HG03066 (cell line): ENCODE measurements around the gene DLGAP4.

ENCODE experiments used
- ATAC-seq: cut with Tn5 transposase; IDR thresholded peaks from one replicate; pipeline ENCODE4 v1.9.1; 2021; ENCODE audit warnings: low read depth; ENCODE audit not compliant: unreplicated experiment

Gene DLGAP4

DNA sequence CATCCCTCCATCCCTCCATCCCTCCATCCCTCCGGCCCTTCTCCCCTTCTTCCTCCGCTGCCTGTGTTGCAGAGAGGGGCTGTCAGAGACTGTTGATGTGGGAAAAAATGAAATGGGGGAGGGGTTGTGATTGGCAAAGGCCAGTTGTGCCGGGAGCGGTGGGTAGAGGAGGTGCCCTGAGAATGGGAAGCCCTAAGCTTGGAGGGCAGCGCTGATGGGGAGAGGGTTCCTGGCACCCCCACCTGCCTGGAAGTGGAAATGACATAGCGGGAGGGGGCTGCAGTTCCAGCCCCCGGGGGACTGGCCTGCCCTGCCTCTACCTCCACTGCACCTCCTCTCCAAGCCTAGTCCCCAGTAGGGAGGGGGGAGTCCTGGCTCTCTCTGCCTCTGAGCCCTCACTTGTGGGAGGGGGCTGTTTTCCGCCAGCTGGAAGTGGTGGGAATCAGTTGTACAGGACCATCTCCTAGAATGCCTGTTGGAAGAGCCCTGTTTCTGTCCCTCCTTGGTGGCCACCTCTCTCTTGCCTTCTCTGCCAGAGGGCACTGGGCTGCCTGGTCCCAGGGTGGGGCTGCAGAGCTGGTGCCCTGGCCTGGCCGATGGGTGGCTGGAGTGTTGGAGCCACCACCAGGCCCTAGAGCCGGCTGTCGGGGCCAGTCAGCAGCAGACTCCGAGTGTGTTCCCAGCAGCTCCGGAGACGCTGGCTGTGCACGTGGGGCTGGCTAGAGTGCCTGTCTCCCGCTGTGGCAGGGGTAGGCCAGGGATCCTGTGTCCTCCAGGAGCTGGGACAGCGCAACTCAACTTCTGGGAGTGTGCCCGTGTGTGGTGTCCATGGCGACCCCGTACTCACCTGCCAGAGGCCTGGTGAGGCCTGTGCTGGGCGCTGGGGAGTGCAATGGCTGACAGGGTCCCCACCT lies 1.5 kb downstream of the DLGAP4 start:
- ATAC-seq = no peak

DNA sequence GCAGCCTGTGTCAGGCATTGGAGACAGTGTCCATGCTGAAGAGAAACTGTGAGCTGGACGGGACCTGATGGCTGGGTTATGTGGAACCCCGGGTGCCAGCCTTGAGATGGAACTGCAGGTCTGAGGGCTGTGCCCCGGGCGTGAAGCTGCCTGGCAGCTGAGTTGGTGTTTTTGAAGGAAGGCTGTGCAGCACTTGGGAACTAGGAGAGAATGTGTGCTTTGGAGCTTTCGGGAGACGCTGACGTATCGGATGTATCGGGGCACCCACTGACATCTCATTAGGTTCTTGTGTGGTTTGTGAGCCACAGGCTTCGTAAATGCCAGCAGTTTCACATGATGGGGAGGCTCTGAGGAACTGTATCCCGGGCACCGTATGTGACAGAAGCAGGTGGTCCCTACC lies 2.2 kb downstream of the DLGAP4 start:
- no peak for ATAC-seq

DNA sequence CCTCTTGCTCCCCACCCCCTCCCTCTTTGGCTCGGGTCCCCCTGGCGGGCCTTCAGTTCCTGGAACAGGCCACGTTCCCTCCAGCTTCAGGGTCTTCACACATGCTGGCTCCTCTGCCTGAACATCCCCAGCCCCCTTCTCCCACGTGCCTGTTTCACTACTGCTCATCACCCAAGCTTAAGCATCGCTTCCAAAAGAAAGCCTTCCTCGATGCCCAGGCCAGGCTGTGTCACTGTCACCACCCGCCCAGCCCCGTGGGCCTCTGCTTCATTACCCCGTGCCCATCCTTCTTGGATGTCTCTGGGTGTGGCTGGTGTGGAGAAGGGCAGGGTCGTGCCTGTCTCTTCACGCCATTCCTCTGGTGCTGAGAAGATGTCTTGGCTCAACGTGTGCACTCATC lies 2.8 kb downstream of the DLGAP4 start:
- no peak for ATAC-seq

DNA sequence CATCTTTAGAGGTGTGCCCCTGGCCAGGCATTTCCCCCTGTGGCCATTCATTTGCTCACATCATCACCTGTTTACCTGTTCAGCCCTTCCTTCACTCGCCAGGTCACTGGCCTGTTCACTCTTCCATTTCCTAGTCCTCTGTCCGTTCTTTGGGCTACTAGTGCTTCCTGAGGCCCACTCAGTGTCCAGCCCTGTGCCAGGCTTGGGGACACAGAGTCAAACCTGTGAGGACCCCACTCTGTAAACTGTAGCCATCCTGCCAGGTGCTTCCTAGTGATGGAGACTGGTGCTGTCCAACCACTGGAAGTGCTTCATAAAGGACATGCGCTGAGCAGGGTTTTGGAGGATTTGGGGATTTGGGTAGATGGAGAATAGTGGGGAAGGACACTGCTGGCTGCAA lies 3.5 kb downstream of the DLGAP4 start:
- no peak for ATAC-seq

DNA sequence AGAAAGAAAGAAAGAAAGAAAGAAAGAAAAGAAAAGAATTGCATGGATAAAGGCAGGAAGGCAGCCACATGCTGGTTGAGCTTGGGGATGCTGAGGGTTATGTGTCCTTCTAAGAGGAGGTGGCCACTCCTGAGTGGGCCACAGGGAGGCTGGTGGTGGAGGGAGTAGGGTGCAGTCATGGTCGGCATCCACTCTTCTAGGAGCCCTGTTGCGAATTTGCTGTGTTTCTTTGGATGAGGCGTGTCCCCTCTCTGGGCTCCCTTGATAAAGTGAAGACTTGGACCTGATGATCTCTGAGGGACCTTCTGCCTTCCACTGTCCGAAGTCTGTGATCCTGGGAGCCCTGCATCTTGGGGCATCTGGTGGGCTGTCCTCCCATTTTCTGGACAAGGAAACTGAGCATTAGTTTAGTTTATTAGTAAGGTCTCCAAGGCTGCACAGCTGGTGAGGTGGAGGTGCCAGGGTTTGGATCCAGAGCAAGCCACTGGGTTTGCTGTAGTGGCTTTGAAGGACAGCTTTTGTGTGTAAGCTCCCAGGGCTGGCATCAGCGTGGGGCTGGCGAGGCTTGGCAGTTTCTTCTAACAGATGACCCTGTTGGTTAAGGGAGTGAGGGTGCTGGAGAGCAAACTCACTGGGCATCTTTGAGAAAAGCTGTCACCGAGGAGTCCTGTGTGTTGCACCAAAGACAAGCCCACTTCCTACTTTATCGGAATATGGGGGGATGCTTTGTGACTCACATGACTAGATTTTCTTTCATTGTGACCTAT lies 4.3 kb downstream of the DLGAP4 start:
- ATAC-seq = no peak

DNA sequence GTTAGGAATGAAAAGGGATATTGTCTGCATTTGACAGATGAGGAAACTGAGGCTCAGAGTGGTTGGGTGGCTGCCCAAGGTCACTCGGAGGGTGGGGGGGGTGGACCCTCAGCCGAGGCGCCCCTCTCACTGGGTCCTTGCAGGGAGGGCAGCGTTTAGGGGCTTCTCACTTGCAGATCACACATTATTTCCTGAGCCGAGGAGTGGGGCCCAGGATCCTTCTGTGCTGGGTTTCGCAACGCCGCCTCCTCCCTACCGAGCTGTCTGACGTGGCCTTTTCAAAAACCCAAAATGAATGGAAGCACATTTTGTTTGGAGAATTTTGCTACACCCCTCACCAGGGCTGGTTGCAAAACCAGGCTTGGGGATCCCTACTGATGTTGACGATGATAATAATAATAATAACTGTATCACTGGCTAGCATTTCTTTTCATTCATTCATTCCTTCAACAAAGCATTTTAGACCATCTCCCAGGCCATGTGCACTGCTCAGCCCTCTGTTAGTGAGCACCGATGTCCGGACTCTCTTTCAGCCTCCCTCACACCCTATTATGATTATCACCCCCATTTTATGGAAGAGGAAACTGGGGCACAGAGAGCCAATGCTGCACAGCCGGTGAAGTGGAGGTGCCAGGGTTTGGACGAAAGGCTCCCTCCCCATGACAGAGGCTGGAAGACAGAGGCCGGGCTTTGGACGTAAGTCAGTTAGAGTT lies 5.2 kb downstream of the DLGAP4 start:
- ATAC-seq = no peak

DNA sequence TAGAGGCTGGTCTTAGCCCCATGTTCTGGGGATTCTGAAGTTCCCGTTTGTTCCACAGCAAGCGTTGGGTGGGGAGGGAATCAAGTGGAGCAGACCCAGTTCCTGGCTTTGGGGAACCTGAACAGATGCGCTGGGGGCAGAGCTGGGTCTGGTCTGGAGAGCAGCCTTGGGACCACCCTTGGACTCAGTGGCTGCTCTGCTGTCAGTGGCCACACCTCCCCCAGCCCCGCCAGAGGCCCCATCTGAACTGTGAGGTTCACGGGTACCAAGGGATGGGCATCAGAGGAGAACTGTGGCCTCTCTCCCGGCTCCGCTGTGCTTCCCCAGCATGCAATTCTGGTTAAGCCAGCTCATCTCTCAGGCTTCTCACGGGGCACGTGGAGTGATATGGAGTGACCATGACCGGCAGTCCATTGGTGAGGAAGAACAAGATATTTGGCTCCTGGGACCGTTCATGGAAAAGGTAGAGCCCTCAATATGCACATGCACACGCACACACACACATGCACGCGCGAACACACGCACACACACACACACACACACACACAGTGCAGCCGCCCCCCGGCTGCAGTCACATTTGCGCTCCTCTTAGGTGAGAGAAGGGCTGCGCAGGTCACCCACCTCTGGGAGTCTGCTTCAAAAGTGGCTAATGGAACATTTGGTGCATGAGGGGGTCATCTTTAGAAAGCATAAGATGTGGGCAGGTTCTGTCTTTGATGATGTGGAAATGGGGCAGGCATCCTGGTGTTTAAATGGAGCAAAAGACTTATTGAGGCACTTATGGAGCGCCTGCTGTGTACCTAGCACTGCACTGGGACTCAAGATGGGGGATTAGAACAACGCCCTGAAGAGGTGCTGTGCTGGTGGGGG lies 6.0 kb downstream of the DLGAP4 start:
- no peak for ATAC-seq

DNA sequence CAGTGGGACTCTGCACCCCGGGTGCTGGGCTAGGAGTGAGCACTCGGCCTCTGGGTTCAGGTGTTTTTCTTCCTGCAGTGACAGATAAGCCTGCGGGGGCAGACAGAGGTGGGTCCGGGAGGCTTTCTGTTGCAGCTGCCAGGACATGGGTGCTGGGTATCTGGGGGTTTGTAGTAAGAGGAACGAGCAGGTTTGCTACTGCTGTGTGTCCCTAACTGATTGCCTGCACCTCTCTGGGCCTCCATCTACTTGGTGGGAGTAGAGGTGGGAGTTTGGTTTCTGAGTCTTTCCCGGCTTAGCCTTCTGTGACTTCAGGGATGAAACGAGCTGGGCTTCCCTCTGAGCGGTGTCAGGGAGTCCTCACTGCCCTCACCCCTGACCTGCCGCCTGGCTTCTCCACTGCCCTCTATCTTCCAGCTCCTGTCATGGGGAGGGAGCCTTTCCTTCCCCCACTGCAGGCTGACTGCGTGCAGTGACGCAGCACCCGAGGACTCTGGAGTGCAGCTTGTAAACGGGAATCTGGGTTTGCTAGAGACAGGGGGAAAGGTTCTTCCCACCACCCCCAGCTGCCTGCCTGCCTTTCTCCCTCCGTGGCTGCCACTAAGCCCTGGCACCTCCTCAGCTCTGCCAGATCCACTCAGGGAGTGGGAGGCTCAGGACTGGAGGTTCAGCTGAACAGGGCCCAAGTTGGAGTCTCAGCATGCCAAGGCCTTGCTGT lies 6.7 kb downstream of the DLGAP4 start:
- no peak for ATAC-seq

DNA sequence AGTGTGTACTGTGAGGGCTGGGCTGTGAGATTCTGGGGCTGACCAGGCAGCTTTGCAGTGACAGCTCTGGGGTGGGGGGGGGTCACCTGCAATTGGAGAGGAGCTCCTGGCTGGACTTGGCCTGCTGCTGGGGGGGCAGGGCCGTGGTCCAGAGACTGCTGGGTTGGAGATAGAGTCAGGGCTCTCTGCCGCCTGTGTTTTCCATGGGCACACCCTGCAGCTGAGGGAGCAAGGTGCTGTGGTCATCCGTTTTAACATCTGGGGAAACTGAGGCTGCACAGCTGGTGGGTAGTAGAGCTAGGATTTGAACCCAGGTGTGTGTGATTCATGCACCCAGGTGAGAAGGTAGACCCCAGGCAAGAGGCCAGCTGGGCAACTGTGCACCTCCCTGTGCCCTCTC lies 7.3 kb downstream of the DLGAP4 start:
- ATAC-seq = no peak

DNA sequence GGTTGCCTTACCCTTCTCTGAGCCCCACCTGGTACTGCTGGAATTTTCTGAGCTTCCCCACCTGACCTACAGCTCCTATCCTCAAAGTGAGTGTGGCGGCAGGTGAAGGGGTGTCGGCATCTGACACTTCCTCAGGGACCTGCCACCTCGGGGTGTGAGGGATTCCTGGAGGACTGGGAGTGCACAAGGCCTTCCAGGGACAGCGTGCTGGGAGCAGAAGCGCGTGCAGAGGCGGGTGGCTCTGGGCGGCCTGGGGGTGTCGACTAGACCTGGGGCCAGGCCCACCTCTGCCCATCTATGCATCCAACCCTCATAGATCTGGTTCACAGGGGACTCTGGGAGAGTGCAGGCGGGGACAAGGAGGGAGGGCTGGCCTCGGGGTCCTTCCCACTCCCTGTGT lies 7.8 kb downstream of the DLGAP4 start:
- ATAC-seq = no peak

DNA sequence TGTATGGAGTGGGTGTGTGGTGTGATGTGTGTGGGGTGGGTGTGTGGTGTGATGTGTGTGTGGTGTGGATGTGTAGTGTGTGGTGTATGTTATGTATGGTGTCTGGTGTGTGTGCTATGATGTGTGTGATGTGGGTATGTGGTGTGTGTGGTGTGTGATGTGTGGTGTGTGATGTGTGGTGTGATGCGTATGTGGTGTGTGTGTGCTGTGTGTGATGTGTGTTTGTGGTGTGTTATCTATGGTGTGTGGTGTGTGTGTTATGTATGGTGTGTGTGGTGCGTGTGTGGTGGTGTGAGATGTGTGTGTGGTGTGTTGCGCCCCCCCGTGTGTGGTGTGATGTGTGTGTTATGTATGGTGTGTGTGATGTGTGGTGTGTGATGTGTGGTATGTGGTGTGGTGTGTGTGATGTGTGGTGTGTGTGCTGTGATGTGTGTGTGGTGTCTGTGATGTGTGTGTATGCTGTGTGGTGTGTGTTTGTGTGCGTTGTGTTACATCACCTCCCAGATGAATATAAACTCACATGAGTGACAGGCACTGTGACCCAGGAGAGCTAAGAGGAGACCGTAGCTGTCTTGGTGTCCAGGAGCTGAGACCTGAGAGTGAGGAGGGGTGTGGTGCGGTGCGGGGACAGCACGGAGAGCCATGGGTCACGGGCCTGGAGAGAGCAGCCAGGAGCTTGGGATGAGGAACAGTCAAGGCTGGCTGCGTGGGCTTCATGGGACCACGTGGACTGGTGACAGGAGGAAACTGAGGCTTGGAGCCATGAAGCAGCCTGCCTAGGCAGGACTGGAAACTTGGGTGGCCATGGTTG lies 8.8 kb downstream of the DLGAP4 start:
- no peak for ATAC-seq

DNA sequence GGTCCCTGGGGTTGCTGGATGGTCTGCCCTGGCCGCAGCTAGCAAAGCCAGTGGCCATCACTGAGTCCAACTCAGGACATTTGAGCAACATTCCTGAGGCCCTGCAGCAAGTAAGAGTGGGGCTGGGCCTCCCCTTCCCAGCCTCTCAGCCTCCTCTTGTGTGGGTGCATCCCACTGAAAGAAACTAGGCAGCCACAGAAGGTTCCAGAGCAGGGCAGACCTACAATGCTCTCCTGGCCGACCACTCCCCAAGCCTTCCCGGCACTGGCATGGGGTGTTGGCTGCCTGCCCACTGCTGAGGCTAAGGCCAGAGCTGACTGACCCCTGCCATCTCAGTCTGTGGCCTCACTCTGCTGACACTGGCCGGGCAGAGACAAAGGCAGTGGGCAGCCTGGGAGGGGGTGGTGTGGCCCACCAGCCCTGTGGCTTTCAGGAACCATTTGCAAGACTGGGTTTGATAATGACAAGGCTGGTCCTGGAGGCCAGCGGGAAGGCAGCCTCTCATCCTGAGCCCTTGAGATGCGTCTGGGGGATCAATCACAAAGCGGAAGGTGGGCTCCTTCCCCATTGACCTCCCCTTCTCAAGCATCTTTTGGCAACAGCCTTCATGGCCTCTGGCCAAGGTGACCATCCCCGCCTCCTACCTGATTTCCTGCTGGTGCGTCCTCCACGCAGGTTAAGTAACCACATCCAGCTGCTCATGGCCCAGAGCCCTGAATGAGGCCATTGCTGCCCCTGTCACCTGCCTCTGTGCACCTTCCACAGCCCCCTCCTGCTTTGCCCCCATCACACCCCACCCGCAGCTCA lies 9.6 kb downstream of the DLGAP4 start:
- ATAC-seq = no peak

DNA sequence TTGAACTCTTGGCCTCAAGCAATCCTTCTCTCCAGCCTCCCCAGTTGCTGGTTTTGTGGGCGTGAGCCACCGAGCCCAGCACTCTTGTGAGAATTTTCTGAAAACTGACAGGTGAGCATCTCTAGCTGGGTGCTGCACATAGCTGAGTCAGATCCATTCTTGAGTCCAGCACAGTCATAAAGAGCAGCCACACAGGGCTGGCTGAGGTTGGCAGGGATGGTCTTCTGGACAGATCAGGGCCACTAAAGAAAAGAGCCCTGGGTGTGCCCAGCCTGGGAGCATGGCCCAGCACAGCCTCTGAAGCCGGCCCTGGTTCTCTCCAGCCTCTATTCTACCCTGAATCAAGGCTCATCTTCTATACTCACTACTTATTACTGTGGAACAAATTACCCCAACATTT lies 11.5 kb downstream of the DLGAP4 start:
- no peak for ATAC-seq

DNA sequence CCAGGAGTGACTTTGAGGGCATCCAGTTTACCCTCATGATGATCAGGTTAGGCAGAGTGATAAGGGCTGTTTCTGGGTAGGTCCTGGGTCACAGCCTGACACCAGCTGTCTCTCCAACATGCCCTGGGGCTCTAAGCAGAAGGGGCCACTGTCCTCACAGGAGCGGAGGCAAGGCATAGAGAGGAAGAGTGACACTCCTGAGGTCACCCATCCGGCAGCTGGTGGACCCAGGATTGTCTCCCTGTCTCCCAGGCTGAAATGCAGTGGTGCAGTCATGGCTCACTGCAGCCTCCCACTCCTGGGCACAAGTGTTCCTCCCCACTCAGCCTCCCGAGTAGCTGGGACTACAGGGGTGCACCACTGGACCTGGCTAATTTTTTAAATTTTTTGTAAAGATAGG lies 12.0 kb downstream of the DLGAP4 start:
- ATAC-seq = no peak

DNA sequence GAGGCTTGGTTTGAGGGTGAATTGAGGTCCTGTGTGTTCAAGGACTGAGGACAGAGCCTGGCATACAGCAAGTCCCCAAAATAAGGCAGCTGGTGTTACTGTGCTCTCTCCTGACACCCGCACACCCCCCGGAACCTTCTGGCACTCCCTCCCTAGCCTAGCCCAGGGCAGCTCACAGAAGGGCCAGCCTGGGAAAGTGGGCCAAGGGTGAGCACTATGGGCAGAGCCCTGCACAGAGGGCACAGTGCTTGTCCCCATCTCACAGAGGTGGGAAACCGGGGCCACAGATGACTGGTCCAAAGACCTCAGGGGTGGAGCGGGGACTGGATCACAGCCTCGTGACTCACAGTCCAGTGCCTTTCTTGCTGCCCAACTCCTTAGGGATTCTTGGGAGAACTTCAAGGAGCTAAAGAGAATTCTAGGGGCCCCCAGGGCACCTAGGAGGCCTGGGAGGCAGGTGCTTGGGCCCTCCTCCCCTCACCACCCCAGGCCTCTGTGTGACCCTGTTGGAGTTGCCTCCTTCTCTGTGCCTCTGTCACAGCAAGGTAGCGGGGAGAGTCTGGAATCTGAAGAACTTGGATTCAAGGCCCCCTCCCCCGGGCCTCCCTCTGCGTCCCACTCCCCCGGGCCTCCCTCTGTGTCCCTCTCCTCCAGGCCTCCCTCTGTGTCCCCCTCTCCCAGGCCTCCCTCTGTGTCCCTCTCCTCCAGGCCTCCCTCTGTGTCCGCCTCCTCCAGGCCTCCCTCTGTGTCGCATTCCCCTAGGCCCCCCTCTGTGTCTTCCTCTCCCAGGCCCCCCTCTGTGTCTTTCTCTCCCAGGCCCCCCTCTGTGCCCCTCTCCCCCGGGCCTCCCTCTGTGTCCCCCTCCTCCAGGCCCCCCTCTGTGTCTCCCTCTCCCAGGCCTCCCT lies 13.5 kb downstream of the DLGAP4 start:
- no peak for ATAC-seq

DNA sequence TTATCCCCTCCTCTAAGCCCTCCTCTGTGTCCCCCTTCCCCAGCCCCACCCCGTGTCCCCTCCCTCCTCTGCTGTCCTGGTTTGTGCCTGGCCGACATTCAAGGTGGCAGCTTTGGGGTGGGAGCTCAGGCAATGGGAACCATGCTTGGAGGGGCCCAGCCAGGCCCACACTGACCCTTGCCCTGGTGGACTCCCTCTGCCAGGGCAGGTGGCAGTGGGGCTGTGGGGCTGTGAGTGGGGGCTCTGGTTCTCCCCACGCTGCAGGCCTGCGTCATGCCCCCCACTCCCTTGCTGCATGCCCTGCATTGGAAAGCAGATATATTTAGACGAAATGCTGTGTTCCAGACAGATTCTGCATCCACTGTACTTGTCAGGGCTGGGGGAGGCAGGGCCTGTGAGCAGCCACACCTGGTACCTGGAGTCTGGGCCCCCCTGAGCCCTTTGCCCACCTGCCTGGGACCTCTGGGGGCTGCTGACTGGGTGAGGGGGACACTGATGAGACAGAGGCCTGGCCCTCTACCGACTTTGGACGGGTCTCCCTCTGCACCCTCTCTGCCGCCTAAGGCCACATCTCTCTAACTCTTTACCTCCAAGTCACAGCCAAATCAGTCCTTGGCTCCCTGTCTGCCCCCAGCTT lies 14.2 kb downstream of the DLGAP4 start:
- no peak for ATAC-seq
